ENCODE data around the gene BBS2. TPM values are rescaled to one million over a fixed set of nuclear protein-coding genes. Genes with fewer than 3 reads are reported as not detected.
"Not testable (repeated sequence)": the region's sequence is repeated elsewhere in the genome, so short reads cannot be mapped to it uniquely, and the experiment has no call there.

Gene BBS2
- total RNA-seq, 4 donors from 2014 or later = 38.7 to 171 (median 41.2) TPM

DNA sequence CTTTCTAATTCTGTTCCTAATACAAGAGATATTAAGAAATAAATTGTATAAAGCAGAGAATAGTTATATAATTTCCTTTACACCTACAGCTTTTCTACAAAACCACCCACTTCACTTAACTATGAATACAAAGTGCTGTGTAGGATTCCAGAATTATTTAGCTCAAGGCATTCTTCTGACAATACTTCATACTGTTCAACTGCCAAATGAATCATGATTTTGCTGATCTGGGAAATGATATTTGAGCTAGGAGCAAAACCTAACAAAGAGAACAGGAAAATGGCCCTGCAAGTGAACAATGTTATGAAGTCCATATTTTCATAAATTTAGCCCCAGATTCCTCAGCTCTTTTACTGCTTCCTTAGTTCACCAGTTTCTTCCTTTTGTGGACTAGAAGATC, 12.9 kb downstream of the BBS2 start:
- Histone ChIP-seq H3K27me3 (no peaks in the 10 kb centered on the region), H3K4me1 (no peaks in the 10 kb centered on the region), H3K36me3 (peaks cover 0 to 72% (median 21%) of the 10 kb centered on the region in 4 donors), H3K9me3 (no peaks in the 10 kb centered on the region), H3K27ac (no peak overlapping the region), H3K4me3 (no peak overlapping the region)
- TF ChIP-seq POLR2A (IDR thresholded peaks at IDR 0.05) = no peak
- no peak for TF ChIP-seq EP300 (IDR thresholded peaks at IDR 0.05; ENCODE audit: low read depth)
- TF ChIP-seq POLR2AphosphoS5 (IDR thresholded peaks at IDR 0.05) = no peak
- intact Hi-C loops (cut with DNase I; ENCODE audit: low total_unique reads) (no loop called here), in situ Hi-C loops (cut with MboI; ENCODE audit: low pct_ligation_motif_present in 1 of 4, low pct_unique_long_range_greater_than_20kb in 1 of 4, low sequenced_read_pairs in 3 of 4) (no loop called here)
- no peak for DNase-seq

DNA sequence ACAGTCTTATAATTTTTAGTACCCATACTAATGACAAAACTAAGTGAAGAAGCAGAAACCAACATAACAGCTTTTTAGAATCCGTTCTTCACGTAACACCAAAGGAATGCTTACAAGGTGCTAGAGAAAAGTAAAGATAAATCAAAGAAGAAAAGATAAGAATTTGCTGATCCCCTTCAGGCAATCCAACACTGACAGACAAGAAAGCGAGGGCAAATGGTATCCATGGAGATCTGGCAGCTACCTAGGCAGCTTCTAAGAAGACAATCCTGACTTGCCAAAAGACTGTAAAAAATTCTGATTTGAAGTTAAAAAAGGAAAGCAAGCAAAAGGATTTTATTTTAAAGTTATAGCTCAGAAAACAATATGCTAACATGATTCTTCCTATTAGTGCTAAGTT, 14.6 kb downstream of the BBS2 start:
- H3K36me3 ChIP-seq = peaks cover 0 to 81% (median 25%) of the 10 kb centered on the region in 4 donors
- TF ChIP-seq, protein P1, sequence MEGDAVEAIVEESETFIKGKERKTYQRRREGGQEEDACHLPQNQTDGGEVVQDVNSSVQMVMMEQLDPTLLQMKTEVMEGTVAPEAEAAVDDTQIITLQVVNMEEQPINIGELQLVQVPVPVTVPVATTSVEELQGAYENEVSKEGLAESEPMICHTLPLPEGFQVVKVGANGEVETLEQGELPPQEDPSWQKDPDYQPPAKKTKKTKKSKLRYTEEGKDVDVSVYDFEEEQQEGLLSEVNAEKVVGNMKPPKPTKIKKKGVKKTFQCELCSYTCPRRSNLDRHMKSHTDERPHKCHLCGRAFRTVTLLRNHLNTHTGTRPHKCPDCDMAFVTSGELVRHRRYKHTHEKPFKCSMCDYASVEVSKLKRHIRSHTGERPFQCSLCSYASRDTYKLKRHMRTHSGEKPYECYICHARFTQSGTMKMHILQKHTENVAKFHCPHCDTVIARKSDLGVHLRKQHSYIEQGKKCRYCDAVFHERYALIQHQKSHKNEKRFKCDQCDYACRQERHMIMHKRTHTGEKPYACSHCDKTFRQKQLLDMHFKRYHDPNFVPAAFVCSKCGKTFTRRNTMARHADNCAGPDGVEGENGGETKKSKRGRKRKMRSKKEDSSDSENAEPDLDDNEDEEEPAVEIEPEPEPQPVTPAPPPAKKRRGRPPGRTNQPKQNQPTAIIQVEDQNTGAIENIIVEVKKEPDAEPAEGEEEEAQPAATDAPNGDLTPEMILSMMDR (IDR thresholded peaks at IDR 0.05) = no peak
- TF ChIP-seq EP300 (IDR thresholded peaks at IDR 0.05; ENCODE audit: low read depth) = no peak
- TF ChIP-seq POLR2AphosphoS5 (IDR thresholded peaks at IDR 0.05) = no peak
- TF ChIP-seq POLR2A (IDR thresholded peaks at IDR 0.05) = no peak
- WGBS, 2 donors (ENCODE audit: low coverage in 1 of 2) = 94 to 100% methylated on average over 3 of the region's 3 CpGs
- H3K27ac ChIP-seq = no peak overlapping the region
- H3K4me1 ChIP-seq = no peaks in the 10 kb centered on the region
- no peak overlapping the region for H3K4me3 ChIP-seq
- intact Hi-C loops (cut with DNase I; ENCODE audit: low total_unique reads) = no loop called here
- no peaks in the 10 kb centered on the region for H3K9me3 ChIP-seq
- in situ Hi-C loops (cut with MboI; ENCODE audit: low pct_ligation_motif_present in 1 of 4, low pct_unique_long_range_greater_than_20kb in 1 of 4, low sequenced_read_pairs in 3 of 4) = no loop called here
- no peaks in the 10 kb centered on the region for H3K27me3 ChIP-seq
- no peak for DNase-seq

DNA sequence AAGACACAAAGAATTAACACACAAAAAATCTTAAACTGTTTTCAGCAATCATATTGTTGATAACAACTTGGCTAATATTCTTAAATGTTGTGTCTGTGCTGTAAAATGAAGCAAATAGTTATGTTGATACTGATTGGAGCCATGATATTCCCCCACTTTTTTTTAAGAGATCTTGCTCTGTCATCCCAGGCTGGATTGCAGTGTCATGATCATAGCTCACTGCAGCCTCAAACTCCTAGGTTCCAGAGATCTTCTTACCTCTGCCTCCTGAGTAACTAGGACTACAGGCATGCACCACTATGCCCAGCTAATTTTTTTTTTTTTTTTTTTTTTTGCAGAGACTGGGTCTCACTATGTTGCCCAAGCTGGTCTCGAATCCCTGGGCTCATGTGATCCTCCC, 26.0 kb downstream of the BBS2 start:
- Histone ChIP-seq H3K4me3 (no peak overlapping the region), H3K9me3 (no peaks in the 10 kb centered on the region), H3K27me3 (no peaks in the 10 kb centered on the region), H3K36me3 (peaks cover 0 to 29% (median 11%) of the 10 kb centered on the region in 4 donors), H3K4me1 (no peaks in the 10 kb centered on the region), H3K27ac (no peak overlapping the region)
- TF ChIP-seq, protein P1 (IDR thresholded peaks at IDR 0.05) = no peak
- no peak for TF ChIP-seq POLR2AphosphoS5 (IDR thresholded peaks at IDR 0.05)
- TF ChIP-seq POLR2A (IDR thresholded peaks at IDR 0.05) = no peak
- TF ChIP-seq EP300 (IDR thresholded peaks at IDR 0.05; ENCODE audit: low read depth) = no peak
- in situ Hi-C loops (cut with MboI; ENCODE audit: low pct_ligation_motif_present in 1 of 4, low pct_unique_long_range_greater_than_20kb in 1 of 4, low sequenced_read_pairs in 3 of 4) (no loop called here), intact Hi-C loops (cut with DNase I; ENCODE audit: low total_unique reads) (no loop called here)
- 100% methylated on average over 1 of the region's 1 CpG; no CpG with 5 or more reads in 1 of the 2 donors for WGBS, 2 donors (ENCODE audit: low coverage in 1 of 2)
- no peak for DNase-seq

DNA sequence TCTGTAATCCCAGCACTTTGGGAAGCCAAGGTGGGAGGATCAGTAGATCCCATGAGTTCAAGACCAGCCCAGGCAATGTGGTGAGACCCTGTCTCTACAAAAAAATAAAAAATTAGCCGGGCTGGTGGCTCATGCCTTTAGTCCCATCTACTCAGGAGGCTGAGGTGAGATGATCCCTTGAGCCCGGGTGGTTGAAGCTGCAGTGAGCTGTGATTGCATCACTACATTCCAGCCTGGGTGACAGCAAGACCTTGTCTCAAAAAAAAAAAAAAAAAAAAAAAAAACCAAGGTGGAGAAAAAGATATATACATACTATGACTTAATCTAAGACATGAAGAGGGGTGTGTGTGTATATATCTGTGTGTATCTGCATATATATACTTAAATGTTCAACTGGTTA, 26.7 kb downstream of the BBS2 start:
- TF ChIP-seq, protein P1 (IDR thresholded peaks at IDR 0.05) = no peak
- TF ChIP-seq POLR2A (IDR thresholded peaks at IDR 0.05) (no peak), POLR2AphosphoS5 (IDR thresholded peaks at IDR 0.05) (no peak), EP300 (IDR thresholded peaks at IDR 0.05; ENCODE audit: low read depth) (no peak)
- no peaks in the 10 kb centered on the region for H3K27me3 ChIP-seq

DNA sequence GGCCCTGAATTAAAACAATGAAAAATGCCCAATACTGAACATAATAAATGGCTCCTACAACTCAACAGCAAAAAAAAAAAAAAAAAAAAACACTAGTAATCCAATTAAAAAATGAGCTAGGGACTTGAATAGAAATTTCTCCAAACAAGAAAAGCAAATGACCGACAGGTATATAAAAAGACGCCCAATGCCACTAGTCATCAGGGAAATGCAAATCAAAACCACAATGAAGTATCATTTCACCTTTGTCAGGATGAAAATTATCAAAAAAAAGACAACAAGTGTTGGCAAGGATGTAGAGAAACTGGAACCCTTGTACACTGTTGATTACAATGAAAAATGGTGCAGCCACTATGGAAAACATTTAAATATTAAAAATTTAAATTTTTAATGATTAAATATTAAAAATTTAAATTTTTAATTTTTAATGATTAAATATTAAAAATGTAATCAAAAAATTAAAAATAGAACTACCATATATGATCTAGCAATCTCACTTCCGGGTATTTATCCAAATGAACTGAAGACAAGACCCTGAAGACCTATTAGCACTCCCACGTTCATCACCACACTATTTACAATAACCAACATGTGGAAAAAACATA, 28.1 kb downstream of the BBS2 start:
- Histone ChIP-seq H3K27me3 (no peaks in the 10 kb centered on the region), H3K4me1 (no peaks in the 10 kb centered on the region), H3K27ac (no peak overlapping the region), H3K9me3 (no peaks in the 10 kb centered on the region), H3K4me3 (no peak overlapping the region), H3K36me3 (peaks cover 0 to 8% (median 3%) of the 10 kb centered on the region in 4 donors)
- in situ Hi-C loops (cut with MboI; ENCODE audit: low pct_ligation_motif_present in 1 of 4, low pct_unique_long_range_greater_than_20kb in 1 of 4, low sequenced_read_pairs in 3 of 4) (no loop called here), intact Hi-C loops (cut with DNase I; ENCODE audit: low total_unique reads) (no loop called here)
- no peak for TF ChIP-seq EP300 (IDR thresholded peaks at IDR 0.05; ENCODE audit: low read depth)
- DNase-seq = no peak
- 90 to 94% methylated on average over 4 of the region's 4 CpGs for WGBS, 2 donors (ENCODE audit: low coverage in 1 of 2)

More for the DNA sequence above, 26.7 kb downstream of the BBS2 start:
- intact Hi-C loops (cut with DNase I; ENCODE audit: low total_unique reads) (no loop called here), in situ Hi-C loops (cut with MboI; ENCODE audit: low pct_ligation_motif_present in 1 of 4, low pct_unique_long_range_greater_than_20kb in 1 of 4, low sequenced_read_pairs in 3 of 4) (no loop called here)
- H3K4me3 ChIP-seq = no peak overlapping the region
- no peak for DNase-seq
- WGBS, 2 donors (ENCODE audit: low coverage in 1 of 2) = 67 to 91% methylated on average over 1 to 2 of the region's 2 CpGs
- H3K4me1 ChIP-seq = no peaks in the 10 kb centered on the region
- H3K36me3 ChIP-seq = peaks cover 0 to 22% (median 8%) of the 10 kb centered on the region in 4 donors
- H3K9me3 ChIP-seq = no peaks in the 10 kb centered on the region
- no peak overlapping the region for H3K27ac ChIP-seq

DNA sequence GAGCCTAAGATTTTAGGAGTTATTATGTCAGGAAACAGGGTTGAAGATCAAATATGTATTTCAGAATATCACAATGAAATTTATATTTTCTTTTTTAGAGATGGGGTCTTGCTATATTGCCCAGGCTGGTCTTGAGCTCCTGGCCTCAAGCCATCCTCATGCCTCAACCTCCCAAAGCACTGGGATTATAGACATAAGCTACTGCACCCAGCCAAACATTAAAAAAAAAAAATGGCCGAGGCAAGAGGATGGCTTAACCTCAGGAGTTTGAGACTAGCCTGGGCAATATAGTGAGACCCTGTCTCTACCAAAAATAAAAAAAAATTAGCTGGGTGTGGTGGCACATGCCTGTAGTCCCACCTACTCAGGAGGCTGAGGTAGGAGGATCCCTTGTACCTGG, 31.0 kb downstream of the BBS2 start:
- WGBS, 2 donors (ENCODE audit: low coverage in 1 of 2) = 100% methylated on average over 1 of the region's 1 CpG
- H3K27ac ChIP-seq; H3K27me3 ChIP-seq; H3K4me1 ChIP-seq; DNase-seq; in situ Hi-C loops (cut with MboI; ENCODE audit: low pct_ligation_motif_present in 1 of 4, low pct_unique_long_range_greater_than_20kb in 1 of 4, low sequenced_read_pairs in 3 of 4); H3K4me3 ChIP-seq; H3K9me3 ChIP-seq; intact Hi-C loops (cut with DNase I; ENCODE audit: low total_unique reads): not testable (repeated sequence)
- H3K36me3 ChIP-seq = peaks cover 0 to 26% (median 8%) of the 10 kb centered on the region in 4 donors

Measured in transverse colon (tissue), 4 donors.